ENCODE data around the gene IQCM. TPM values are rescaled to one million over a fixed set of nuclear protein-coding genes. Genes with fewer than 3 reads are reported as not detected.

Gene IQCM
- total RNA-seq, 2 experiments from 2014 or later, result not detected

GRCh38 chr4:149790172-149790907 lies 25.3 kb downstream of the IQCM start:
- no peaks in the 10 kb centered on the region for H3K9me2 ChIP-seq (ENCODE audit: insufficient read depth, low read length)
- H4K20me1 ChIP-seq (ENCODE audit: insufficient read depth, low read length), result no peaks in the 10 kb centered on the region
- no peak overlapping the region for H2AFZ ChIP-seq (ENCODE audit: low read length)
- H3K4me2 ChIP-seq (ENCODE audit: low read length), result no peak overlapping the region
- H3K9me3 ChIP-seq (ENCODE audit: low read length), result no peaks in the 10 kb centered on the region
- TF ChIP-seq EZH2phosphoT487 (IDR thresholded peaks at IDR 0.05; ENCODE audit: borderline replicate concordance, low read depth, low read length) (no peak), CTCF (conservative IDR thresholded peaks at IDR 0.05; ENCODE audit: low read length) (no peak)
- no peaks in the 10 kb centered on the region for H3K36me3 ChIP-seq (ENCODE audit: insufficient read depth, low read length)
- intact Hi-C loops (cut with micrococcal nuclease; ENCODE audit: unreplicated experiment), result no loop called here
- DNase-seq (ENCODE audit: low spot score), result no peak
- no peak overlapping the region for H3K27ac ChIP-seq (ENCODE audit: low read depth, low read length, poor library complexity, severe bottlenecking)
- BruUV-seq (replicated peaks), result no TSS peak
- no peaks in the 10 kb centered on the region for H3K79me2 ChIP-seq (ENCODE audit: insufficient read depth, low read depth, low read length)
- no peak overlapping the region for H3K4me3 ChIP-seq (ENCODE audit: low read depth, low read length, poor library complexity, severe bottlenecking)
- H3K4me1 ChIP-seq (ENCODE audit: insufficient read depth, low read length, poor library complexity, severe bottlenecking), result no peaks in the 10 kb centered on the region
- POLR2A ChIA-PET, result interaction anchor here (0.5 to 0.7 kb wide), 2 partner anchors 343 to 1629 kb away, joined by 3 to 4 read pairs; no protein-coding TSS in a partner anchor
- CTCF ChIA-PET (ENCODE audit: unreplicated experiment), result no interaction called here

- CTCF ChIA-PET (ENCODE audit: unreplicated experiment), result no interaction called here
- Histone ChIP-seq H2AFZ (ENCODE audit: low read length) (no peak overlapping the region), H3K27ac (ENCODE audit: low read depth, low read length, poor library complexity, severe bottlenecking) (no peak overlapping the region), H3K36me3 (ENCODE audit: insufficient read depth, low read length) (no peaks in the 10 kb centered on the region), H4K20me1 (ENCODE audit: insufficient read depth, low read length) (no peaks in the 10 kb centered on the region), H3K9me2 (ENCODE audit: insufficient read depth, low read length) (no peaks in the 10 kb centered on the region), H3K4me1 (ENCODE audit: insufficient read depth, low read length, poor library complexity, severe bottlenecking) (no peaks in the 10 kb centered on the region), H3K9me3 (ENCODE audit: low read length) (no peaks in the 10 kb centered on the region), H3K4me3 (ENCODE audit: low read depth, low read length, poor library complexity, severe bottlenecking) (no peak overlapping the region), H3K79me2 (ENCODE audit: insufficient read depth, low read depth, low read length) (no peaks in the 10 kb centered on the region), H3K4me2 (ENCODE audit: low read length) (no peak overlapping the region)
- BruUV-seq (replicated peaks), result no TSS peak
- no peak for DNase-seq (ENCODE audit: low spot score)
- no peak for TF ChIP-seq CTCF (conservative IDR thresholded peaks at IDR 0.05; ENCODE audit: low read length)
- TF ChIP-seq EZH2phosphoT487 (IDR thresholded peaks at IDR 0.05; ENCODE audit: borderline replicate concordance, low read depth, low read length), result no peak
- POLR2A ChIA-PET, result no interaction called here
- intact Hi-C loops (cut with micrococcal nuclease; ENCODE audit: unreplicated experiment), result no loop called here
These were observed 27.3 kb downstream of the IQCM start for GRCh38 chr4:149788300-149788699.

DNA sequence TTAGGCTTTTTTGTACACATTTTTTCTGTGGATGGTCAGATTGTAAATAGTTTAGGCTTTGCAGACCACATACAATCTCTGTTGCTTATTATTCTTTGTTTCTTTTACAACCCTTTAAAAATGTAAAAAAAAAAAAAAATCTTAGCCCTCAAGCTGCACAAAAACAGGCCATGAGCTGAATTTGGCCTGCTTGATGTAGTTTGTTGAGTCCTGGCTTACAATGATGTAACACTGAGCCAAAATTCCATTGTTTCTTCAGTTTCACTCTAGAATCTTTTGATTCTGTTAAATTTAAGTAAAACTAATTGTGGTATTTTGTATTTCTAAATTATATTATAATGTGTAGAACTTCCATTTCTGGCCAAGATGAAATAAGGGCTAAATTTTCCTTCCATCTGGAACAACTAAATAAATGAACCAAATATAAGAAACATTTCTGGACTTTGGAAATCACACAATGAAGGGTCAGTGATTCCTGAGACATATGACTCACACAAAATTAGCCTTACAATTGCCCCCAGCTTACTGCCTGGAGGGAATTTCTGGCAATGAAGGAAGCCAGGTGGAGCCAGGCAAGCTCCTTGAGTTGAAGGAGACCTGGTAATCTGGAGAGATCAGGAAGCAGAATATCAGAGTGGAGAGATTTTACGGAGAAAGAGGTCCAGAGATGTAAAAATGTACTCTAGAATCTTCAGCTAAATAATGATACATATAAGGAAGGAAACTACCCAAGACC lies 29.8 kb downstream of the IQCM start:
- CTCF ChIA-PET (ENCODE audit: unreplicated experiment), result no interaction called here
- Histone ChIP-seq H3K4me3 (ENCODE audit: low read depth, low read length, poor library complexity, severe bottlenecking) (no peak overlapping the region), H2AFZ (ENCODE audit: low read length) (no peak overlapping the region), H3K4me1 (ENCODE audit: insufficient read depth, low read length, poor library complexity, severe bottlenecking) (no peaks in the 10 kb centered on the region), H3K79me2 (ENCODE audit: insufficient read depth, low read depth, low read length) (no peaks in the 10 kb centered on the region), H3K9me2 (ENCODE audit: insufficient read depth, low read length) (no peaks in the 10 kb centered on the region), H3K4me2 (ENCODE audit: low read length) (no peak overlapping the region), H3K9me3 (ENCODE audit: low read length) (no peaks in the 10 kb centered on the region), H3K36me3 (ENCODE audit: insufficient read depth, low read length) (no peaks in the 10 kb centered on the region), H3K27ac (ENCODE audit: low read depth, low read length, poor library complexity, severe bottlenecking) (no peak overlapping the region), H4K20me1 (ENCODE audit: insufficient read depth, low read length) (no peaks in the 10 kb centered on the region)
- no peak for TF ChIP-seq CTCF (conservative IDR thresholded peaks at IDR 0.05; ENCODE audit: low read length)
- TF ChIP-seq EZH2phosphoT487 (IDR thresholded peaks at IDR 0.05; ENCODE audit: borderline replicate concordance, low read depth, low read length), result no peak
- POLR2A ChIA-PET, result interaction anchor here (0.6 kb wide), 1 partner anchor 100 kb away, joined by 3 read pairs; no protein-coding TSS in a partner anchor
- intact Hi-C loops (cut with micrococcal nuclease; ENCODE audit: unreplicated experiment), result no loop called here
- no peak for DNase-seq (ENCODE audit: low spot score)
- BruUV-seq (replicated peaks), result no TSS peak
